GM12875 (cell line): ENCODE results near the gene LAPTM5.

Experiments
- H3K4me3 ChIP-seq: one replicate; pipeline ENCODE4 v1.5.1; 2011; ENCODE audit warnings: low read depth, low read length, control low read depth
- TF ChIP-seq, protein P1 (sequence below): IDR thresholded peaks from 2 replicates; pipeline ENCODE4 v1.5.1; 2011; ENCODE audit warnings: low read depth, mild to moderate bottlenecking, control low read depth, inconsistent platforms, low read length, moderate library complexity, borderline replicate concordance; ENCODE audit not compliant: insufficient read depth

The LAPTM5 gene

GRCh38 chr1:30776097-30777059, 18.8 kb upstream of the LAPTM5 start:
- no peak overlapping the region for H3K4me3 ChIP-seq
- TF ChIP-seq, protein P1, sequence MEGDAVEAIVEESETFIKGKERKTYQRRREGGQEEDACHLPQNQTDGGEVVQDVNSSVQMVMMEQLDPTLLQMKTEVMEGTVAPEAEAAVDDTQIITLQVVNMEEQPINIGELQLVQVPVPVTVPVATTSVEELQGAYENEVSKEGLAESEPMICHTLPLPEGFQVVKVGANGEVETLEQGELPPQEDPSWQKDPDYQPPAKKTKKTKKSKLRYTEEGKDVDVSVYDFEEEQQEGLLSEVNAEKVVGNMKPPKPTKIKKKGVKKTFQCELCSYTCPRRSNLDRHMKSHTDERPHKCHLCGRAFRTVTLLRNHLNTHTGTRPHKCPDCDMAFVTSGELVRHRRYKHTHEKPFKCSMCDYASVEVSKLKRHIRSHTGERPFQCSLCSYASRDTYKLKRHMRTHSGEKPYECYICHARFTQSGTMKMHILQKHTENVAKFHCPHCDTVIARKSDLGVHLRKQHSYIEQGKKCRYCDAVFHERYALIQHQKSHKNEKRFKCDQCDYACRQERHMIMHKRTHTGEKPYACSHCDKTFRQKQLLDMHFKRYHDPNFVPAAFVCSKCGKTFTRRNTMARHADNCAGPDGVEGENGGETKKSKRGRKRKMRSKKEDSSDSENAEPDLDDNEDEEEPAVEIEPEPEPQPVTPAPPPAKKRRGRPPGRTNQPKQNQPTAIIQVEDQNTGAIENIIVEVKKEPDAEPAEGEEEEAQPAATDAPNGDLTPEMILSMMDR: no peak

GRCh38 chr1:30775433-30775975, 17.9 kb upstream of the LAPTM5 start:
- TF ChIP-seq, protein P1: no peak

DNA sequence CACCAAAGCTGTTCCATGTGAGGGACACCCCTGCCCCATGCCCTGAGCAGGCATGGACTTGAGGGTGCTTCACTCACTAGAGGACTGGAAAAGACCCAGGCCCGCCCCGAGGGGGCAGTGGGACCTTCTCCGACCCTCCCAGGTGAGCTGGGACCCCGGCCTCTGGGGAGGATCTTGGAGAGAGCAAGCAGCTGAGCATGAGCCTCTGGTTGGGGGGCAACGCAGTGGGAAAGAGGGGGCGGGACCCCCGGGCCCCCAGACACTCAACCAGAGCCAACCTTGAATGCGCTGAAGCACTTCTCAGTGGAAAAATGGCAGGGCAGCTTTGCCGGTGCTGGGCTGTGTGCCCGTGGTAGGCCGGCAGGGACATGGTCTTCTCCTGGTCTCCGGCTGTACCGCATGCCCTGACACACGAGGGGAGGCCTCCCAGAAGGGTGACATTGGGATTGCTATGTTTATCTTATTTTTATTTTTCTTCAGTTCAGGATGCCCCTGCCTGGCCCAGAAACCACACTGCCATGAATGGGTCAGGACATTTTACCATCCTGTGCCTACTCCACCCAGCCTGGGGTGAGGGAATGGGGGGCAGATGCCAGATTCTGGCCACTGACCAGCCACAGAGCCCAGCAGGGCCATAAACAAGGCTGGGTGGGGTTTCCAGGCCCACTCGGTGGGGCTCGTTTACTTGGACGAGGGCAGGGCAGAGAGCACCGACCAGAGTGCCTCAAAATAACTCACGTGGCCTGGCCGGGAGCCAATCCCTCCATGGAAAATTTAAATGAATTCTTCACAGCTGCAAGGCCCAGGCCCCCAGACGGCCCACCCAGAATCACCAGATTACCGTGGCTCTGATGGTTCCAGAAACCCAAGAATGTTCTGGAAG, 17.2 kb upstream of the LAPTM5 start:
- TF ChIP-seq, protein P1: no peak

More at GRCh38 chr1:30775433-30775975, 17.9 kb upstream of the LAPTM5 start:
- no peak overlapping the region for H3K4me3 ChIP-seq

DNA sequence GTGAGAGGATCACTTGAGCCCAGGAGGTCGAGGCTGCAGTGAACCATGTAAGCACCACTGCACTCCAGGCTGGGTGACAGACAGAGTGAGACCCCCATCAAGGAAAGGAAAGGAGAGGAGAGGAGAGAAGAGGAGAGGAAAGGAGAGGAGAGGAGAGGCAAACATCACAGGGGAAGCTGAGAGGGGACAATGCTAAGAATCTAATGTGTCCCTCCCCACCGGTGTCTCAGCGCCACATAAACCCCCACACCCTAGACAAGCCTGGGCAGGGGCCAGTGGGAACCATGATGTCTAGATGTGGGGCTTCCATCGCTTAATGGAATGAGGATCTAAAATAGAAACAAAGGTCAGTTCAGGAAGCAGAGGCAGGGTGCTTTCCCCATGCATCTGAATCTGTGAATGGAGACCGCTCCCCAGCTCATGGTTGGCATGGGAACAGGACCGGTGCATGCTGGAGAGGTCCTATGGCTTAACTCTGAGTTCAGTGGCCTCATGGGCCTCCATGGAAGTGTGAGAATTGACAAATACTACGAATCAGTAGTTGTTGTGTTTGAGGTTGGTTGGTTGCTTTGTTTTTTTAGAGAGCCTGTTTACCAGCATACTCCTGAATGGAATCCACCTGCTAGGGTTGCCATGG, 16.3 kb upstream of the LAPTM5 start:
- TF ChIP-seq, protein P1: no peak

More for the DNA sequence above, 17.2 kb upstream of the LAPTM5 start:
- H3K4me3 ChIP-seq: no peak overlapping the region

DNA sequence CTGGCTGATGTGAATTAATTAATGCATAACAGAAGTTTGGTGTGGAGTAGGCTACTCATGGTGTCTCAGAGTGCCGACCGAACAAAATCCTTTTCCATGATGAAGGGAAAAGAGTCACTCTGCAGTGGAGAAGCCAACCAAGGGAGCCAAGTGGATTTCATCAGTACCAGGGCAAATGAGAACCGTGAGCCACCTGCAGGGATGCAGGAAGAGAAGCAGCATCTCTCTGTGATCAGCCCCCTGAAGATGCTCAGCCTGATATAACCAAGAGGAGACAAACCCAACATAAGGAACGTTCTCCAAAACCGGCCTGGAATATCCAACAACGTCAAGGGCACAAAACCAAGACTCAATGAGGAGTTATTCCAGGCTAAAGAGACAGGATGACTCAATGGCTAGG, 13.4 kb upstream of the LAPTM5 start:
- TF ChIP-seq, protein P1: no peak
- H3K4me3 ChIP-seq: no peak overlapping the region

More for the DNA sequence above, 16.3 kb upstream of the LAPTM5 start:
- no peak overlapping the region for H3K4me3 ChIP-seq

GRCh38 chr1:30770150-30770549, 12.6 kb upstream of the LAPTM5 start:
- H3K4me3 ChIP-seq: no peak overlapping the region
- TF ChIP-seq, protein P1: no peak
